Activated naive CD8-positive, alpha-beta T cell treated with anti-CD3 and anti-CD28 coated beads for 36 hours (primary cell): Measurements from ENCODE around the gene NDUFAF3. TPM values are rescaled to one million over a fixed set of nuclear protein-coding genes. Genes with fewer than 3 reads are reported as not detected.

Source experiments
- DNase-seq: peaks from one replicate; pipeline ENCODE4 v3.0.0; 2021
- H3K27ac Mint-ChIP-seq: one replicate; pipeline ENCODE4 v1.8.0; 2022; ENCODE audit warnings: mild to moderate bottlenecking, moderate library complexity, mixed read lengths
- H3K27me3 Mint-ChIP-seq: one replicate; pipeline ENCODE4 v1.8.0; 2022; ENCODE audit warnings: mild to moderate bottlenecking, mixed read lengths
- H3K36me3 Mint-ChIP-seq: one replicate; pipeline ENCODE4 v1.8.0; 2021; ENCODE audit warnings: mild to moderate bottlenecking, mixed read lengths
- H3K4me1 Mint-ChIP-seq: one replicate; pipeline ENCODE4 v1.8.0; 2021; ENCODE audit warnings: mixed read lengths
- H3K4me3 Mint-ChIP-seq: one replicate; pipeline ENCODE4 v1.8.0; 2022; ENCODE audit warnings: mild to moderate bottlenecking, moderate library complexity, mixed read lengths
- H3K9me3 Mint-ChIP-seq: one replicate; pipeline ENCODE4 v1.8.0; 2022; ENCODE audit warnings: mixed read lengths
- total RNA-seq, 2 experiments: library from RNA; stranded (reverse); gene quantifications; one replicate each; pipeline ENCODE4 v1.2.3, GENCODE V29; 2021

NDUFAF3 gene, protein sequence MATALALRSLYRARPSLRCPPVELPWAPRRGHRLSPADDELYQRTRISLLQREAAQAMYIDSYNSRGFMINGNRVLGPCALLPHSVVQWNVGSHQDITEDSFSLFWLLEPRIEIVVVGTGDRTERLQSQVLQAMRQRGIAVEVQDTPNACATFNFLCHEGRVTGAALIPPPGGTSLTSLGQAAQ
- total RNA-seq, result 10 to 100 TPM; 82.0 to 82.5 TPM

DNA sequence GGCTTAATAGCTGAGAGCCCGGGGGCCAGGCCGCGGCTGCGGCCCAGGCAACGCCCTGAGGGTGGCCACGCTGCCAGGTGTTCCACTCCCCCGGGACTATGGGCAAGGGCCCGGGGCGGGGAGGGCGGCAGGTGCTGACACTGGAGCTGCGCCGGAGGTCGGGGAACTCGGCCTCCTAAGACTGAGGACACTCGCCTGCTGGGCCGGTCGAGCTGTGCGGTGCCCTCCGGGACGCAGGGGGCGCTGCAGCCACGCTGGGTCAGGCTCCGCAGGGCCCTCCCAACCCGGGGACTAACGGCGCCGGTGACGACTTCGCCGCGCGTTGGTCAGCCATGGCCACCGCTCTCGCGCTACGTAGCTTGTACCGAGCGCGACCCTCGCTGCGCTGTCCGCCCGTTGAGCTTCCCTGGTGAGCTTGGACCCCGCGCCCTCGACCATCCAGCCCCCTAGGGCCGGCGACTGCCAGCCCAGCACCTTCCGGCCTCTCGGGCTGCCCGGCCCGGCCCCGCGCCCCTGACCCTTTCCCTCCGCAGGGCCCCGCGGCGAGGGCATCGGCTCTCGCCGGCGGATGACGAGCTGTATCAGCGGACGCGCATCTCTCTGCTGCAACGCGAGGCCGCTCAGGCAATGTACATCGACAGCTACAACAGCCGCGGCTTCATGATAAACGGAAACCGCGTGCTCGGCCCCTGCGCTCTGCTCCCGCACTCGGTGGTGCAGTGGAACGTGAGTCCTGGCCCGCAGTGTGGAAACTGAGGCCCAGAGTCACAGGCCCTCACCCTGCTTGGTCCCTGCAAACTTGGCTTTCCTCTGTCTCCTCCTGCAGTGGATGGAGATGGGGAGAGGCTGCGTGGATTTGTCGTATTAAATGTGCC, at the start of gene NDUFAF3:
TSS of gene NDUFAF3 (plus strand) at position 309 of the 875 bp plus-strand sequence. CDS start at position 333, 24 bp downstream.
- Mint-ChIP-seq H3K9me3 (no peaks in the 10 kb centered on the region), H3K27ac (peak within 1 kb of the TSS; percentile 97), H3K27me3 (peaks cover 3% of the 10 kb centered on the region), H3K4me1 (peaks cover 54% of the 10 kb centered on the region), H3K36me3 (peaks cover 35% of the 10 kb centered on the region), H3K4me3 (peak within 1 kb of the TSS; percentile 95)
- peak; percentile 95 for DNase-seq

DNA sequence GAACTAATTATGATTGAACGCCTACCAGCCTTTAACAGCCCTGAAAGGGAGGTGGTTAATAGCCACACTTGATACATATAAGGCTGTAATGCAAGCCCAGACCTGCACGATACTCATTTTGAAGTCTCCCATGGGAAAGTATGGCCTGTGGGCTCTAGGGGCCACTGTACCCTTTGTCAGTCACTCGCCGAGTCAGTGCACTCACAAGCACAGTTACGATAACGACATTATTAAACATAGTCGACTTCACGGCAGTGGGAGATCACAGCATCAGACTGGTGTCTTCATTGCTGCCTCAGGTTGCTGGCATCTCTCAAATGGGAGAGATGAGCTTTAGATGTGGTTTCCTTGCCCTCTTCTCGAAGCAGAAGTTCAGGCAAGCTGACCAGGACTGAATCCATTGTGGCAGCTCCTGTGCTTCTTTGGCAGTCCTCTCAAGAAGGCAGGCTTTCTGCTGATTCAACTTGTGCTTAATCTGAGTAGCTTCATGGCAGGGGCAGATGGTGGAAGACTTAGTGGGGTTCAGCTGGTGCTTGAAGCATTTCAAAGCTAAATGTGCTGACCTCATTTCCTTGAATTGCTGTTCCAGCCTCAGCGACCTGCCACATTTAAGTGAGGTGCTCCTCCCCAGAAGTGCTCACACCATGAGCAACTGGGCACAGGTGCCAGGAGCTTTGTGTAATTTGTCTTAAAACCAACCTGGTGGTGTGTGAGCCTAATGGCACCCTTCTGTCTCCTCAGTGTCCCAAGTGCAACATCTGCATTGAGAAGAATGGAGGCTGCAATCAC, 47.7 kb upstream of the NDUFAF3 start:
- no peaks in the 10 kb centered on the region for H3K9me3 Mint-ChIP-seq
- H3K36me3 Mint-ChIP-seq, result peaks cover 12% of the 10 kb centered on the region
- no peaks in the 10 kb centered on the region for H3K27me3 Mint-ChIP-seq
- no peak for DNase-seq
- no peaks in the 10 kb centered on the region for H3K4me1 Mint-ChIP-seq
- no peak overlapping the region for H3K27ac Mint-ChIP-seq
- H3K4me3 Mint-ChIP-seq, result no peak overlapping the region

DNA sequence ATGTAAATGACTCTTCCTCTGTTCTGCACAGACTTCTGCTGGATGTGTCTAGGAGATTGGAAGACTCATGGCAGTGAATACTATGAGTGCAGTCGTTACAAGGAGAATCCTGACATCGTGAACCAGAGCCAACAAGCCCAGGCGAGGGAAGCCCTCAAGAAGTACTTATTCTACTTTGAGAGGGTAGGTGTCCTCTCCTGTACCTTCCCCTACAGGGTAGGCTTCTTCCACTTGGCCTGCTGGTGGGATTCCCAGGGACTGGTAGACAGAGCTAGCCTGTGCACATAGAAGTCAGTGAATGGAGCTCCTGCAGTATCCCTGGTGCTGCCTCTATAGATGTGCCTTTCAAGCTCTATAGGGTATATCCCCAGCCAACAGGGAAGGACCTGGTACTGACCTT, 42.5 kb upstream of the NDUFAF3 start:
- Mint-ChIP-seq H3K36me3 (peaks cover 5% of the 10 kb centered on the region), H3K27me3 (no peaks in the 10 kb centered on the region), H3K27ac (no peak overlapping the region), H3K4me3 (no peak overlapping the region), H3K4me1 (peaks cover 1% of the 10 kb centered on the region), H3K9me3 (no peaks in the 10 kb centered on the region)
- DNase-seq, result no peak

DNA sequence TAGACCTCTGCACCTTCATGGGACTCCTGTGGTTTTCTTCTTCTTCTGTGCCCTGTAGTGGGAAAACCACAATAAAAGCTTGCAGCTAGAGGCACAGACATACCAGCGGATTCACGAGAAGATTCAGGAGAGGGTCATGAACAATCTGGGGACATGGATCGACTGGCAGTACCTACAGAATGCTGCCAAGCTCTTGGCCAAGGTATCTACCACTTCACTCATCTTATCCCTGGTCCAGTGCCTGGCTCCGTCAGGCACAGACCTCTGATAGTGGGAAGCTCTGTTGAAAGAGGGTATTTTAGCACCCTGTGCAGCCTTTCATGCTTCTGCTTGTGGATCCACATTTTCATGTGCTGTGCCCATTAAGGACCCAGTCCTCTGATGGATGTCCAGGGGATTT, 41.6 kb upstream of the NDUFAF3 start:
- Mint-ChIP-seq H3K27me3 (no peaks in the 10 kb centered on the region), H3K9me3 (no peaks in the 10 kb centered on the region), H3K27ac (no peak overlapping the region), H3K4me3 (no peak overlapping the region), H3K4me1 (peaks cover 1% of the 10 kb centered on the region), H3K36me3 (peaks cover 5% of the 10 kb centered on the region)
- no peak for DNase-seq

DNA sequence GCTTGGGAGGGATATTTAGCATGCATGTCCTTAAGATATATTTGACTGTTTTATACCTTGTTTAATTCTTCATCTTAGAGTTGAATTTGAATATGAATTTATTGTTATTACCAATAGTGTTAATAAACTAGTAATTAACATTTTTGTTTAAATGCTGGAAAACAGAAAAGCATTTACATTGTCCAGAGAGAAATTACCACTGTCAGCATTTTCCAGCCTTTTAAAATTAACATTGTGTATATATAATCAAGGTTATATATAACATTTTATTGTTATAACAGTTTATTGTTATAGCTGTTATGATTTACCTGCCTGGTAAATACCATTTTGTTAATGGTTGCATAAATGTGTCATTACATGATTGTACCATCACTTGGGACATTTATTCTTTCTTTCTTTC, 39.9 kb upstream of the NDUFAF3 start:
- no peaks in the 10 kb centered on the region for H3K27me3 Mint-ChIP-seq
- H3K27ac Mint-ChIP-seq, result no peak overlapping the region
- H3K9me3 Mint-ChIP-seq, result no peaks in the 10 kb centered on the region
- DNase-seq, result no peak
- H3K36me3 Mint-ChIP-seq, result peaks cover 7% of the 10 kb centered on the region
- H3K4me3 Mint-ChIP-seq, result no peak overlapping the region
- H3K4me1 Mint-ChIP-seq, result peaks cover 8% of the 10 kb centered on the region

DNA sequence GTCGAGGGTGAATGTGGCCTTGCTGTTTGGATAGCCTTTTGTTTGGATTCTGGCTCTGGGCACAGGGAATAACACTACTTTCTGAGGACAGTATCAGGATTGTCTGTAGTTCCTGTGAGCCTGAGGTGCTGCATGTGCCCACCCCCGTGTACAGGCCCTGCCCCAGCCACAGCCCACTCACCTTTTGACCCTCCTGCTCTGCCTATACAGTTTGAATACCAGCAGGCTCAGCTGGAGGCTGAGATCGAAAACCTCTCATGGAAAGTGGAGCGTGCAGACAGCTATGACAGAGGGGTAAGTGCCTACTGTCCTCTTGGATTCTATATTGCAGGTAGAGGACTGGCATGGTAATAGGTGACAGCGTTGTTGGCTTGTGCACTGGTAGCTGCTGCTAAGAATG, 39.2 kb upstream of the NDUFAF3 start:
- peaks cover 7% of the 10 kb centered on the region for H3K36me3 Mint-ChIP-seq
- H3K4me3 Mint-ChIP-seq, result no peak overlapping the region
- H3K27ac Mint-ChIP-seq, result peak overlapping the region; percentile 18
- H3K4me1 Mint-ChIP-seq, result peaks cover 10% of the 10 kb centered on the region
- DNase-seq, result no peak
- H3K27me3 Mint-ChIP-seq, result no peaks in the 10 kb centered on the region
- H3K9me3 Mint-ChIP-seq, result no peaks in the 10 kb centered on the region

DNA sequence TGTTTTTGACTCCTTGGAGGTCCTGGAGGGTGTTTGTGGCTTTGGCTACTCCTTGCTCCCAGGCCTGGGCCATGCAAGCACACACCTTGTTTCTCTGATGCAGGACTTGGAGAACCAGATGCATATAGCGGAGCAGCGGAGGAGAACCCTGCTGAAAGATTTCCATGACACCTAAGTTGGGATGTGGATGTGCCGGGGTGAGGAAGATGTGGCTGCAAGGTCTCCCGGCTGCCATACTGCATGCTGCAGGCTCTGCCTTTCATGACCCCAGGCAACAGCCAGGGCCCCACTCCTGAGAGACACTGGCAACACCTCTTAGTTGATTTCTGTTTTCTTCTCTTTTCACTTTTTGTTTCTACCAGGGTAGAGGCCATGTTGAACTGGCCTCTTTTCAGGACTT, 38.8 kb upstream of the NDUFAF3 start:
- Mint-ChIP-seq H3K4me1 (peaks cover 13% of the 10 kb centered on the region), H3K36me3 (peaks cover 7% of the 10 kb centered on the region), H3K27ac (peak overlapping the region; percentile 18), H3K27me3 (no peaks in the 10 kb centered on the region), H3K4me3 (no peak overlapping the region), H3K9me3 (no peaks in the 10 kb centered on the region)
- DNase-seq, result no peak

DNA sequence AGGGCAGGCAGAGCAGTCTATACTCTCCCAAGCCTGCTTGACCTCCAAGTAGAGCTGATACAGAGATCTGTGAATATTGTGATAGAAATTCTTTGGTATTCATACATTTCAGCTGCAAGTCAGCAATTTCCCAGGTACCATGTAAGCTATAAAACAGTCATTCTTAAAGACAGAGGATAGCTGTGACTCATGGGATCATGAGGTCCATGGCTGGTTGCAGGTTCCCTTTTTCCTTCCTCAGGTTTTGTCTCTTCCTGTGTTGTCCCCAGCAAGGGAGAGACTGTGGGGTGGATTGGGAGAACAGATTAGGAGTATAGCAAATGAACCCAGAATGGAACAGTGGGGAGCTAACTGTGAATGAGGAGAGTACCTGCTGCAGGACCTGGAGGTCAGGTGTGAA, 37.3 kb upstream of the NDUFAF3 start:
- H3K27me3 Mint-ChIP-seq, result no peaks in the 10 kb centered on the region
- no peaks in the 10 kb centered on the region for H3K9me3 Mint-ChIP-seq
- no peak overlapping the region for H3K4me3 Mint-ChIP-seq
- H3K36me3 Mint-ChIP-seq, result peaks cover 8% of the 10 kb centered on the region
- no peak overlapping the region for H3K27ac Mint-ChIP-seq
- DNase-seq, result no peak
- H3K4me1 Mint-ChIP-seq, result peaks cover 24% of the 10 kb centered on the region

GRCh38 chr3:48985831-48986376, 36.0 kb upstream of the NDUFAF3 start:
- Mint-ChIP-seq H3K4me3 (no peak overlapping the region), H3K36me3 (peaks cover 8% of the 10 kb centered on the region), H3K27ac (no peak overlapping the region), H3K27me3 (no peaks in the 10 kb centered on the region), H3K4me1 (peaks cover 24% of the 10 kb centered on the region), H3K9me3 (no peaks in the 10 kb centered on the region)
- DNase-seq, result no peak

GRCh38 chr3:48989126-48989795, 32.7 kb upstream of the NDUFAF3 start:
- H3K27me3 Mint-ChIP-seq, result no peaks in the 10 kb centered on the region
- peak overlapping the region; percentile 88 for H3K4me3 Mint-ChIP-seq
- H3K4me1 Mint-ChIP-seq, result peaks cover 43% of the 10 kb centered on the region
- peaks cover 6% of the 10 kb centered on the region for H3K36me3 Mint-ChIP-seq
- peak overlapping the region; percentile 91 for H3K27ac Mint-ChIP-seq
- DNase-seq, result no peak
- no peaks in the 10 kb centered on the region for H3K9me3 Mint-ChIP-seq

DNA sequence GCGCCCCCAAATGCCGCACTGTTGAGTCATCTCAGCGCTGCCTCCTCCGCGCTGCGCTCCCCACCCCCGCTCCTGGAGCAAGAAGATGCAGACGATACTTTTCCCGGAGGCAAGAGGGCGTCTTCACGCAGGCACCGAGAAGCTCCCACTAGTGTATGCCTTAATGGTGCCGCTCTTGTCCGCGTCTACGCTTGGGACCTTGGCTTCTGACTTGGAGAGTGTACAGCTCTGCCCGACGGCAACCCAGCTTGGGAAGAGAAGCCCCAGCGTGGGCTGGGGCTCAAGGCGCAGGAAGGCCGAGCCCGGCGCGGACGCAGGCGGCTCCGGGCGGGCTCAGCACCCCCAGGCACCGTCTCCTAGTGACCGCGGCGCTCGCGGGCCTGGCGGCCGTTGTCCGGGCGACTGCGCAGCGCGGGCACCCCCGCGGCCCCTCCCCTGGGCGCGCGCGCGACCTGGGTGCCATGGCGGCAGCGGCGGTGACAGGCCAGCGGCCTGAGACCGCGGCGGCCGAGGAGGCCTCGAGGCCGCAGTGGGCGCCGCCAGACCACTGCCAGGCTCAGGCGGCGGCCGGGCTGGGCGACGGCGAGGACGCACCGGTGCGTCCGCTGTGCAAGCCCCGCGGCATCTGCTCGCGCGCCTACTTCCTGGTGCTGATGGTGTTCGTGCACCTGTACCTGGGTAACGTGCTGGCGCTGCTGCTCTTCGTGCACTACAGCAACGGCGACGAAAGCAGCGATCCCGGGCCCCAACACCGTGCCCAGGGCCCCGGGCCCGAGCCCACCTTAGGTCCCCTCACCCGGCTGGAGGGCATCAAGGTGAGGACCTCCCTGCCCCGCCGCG, 31.9 kb upstream of the NDUFAF3 start, which contains the start of gene P4HTM:
TSS of gene P4HTM (plus strand) at position 446 of the 840 bp plus-strand sequence. CDS start at position 462, 16 bp downstream.
- peak; percentile 90 for DNase-seq
- H3K9me3 Mint-ChIP-seq, result no peaks in the 10 kb centered on the region

DNA sequence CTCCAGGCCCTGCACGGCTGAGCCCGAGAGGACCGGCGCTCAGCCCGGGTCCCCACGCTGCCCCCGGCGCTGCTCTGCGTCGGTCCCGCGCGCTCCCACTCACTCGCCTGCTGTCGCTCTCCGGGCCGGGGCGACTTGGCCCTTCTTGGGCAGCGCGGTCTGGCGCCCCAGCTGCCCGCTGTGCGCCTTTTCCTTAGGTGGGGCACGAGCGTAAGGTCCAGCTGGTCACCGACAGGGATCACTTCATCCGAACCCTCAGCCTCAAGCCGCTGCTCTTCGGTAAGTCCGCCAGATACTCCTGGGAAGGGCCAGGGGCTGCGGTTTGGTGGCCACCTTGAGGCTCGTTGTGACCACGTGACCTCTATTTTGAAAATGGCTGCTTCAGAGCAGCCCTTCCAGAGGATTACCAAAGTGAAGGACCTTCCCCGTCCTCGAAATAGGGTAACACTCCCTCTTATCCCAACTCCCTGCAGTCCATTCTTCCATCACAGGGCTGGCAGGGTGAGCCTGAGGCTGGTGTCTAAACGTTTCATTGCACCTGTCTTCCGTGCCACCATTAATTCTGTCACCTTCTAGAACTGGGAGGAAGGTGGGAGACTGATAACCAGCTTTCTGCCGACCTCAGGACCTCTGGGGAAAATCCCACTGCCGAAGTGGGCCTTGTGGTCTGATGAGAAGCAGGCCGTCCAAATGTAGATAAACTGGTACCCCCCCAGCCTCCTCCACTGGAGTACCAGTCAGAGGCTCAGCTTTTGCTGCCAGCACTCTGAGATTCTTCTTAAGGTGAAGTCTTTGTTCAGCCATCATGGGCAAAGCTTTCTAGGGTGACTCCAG, 31.1 kb upstream of the NDUFAF3 start:
- peak overlapping the region; percentile 91 for H3K4me3 Mint-ChIP-seq
- no peaks in the 10 kb centered on the region for H3K9me3 Mint-ChIP-seq
- H3K4me1 Mint-ChIP-seq, result peaks cover 49% of the 10 kb centered on the region
- DNase-seq, result peak; percentile 49
- peak overlapping the region; percentile 93 for H3K27ac Mint-ChIP-seq
- H3K27me3 Mint-ChIP-seq, result no peaks in the 10 kb centered on the region
- H3K36me3 Mint-ChIP-seq, result peaks cover 6% of the 10 kb centered on the region

More for the DNA sequence above, 31.9 kb upstream of the NDUFAF3 start, which contains the start of gene P4HTM:
- H3K27me3 Mint-ChIP-seq, result no peaks in the 10 kb centered on the region
- H3K27ac Mint-ChIP-seq, result peak within 1 kb of the TSS; percentile 93
- peaks cover 6% of the 10 kb centered on the region for H3K36me3 Mint-ChIP-seq
- H3K4me1 Mint-ChIP-seq, result peaks cover 47% of the 10 kb centered on the region
- peak within 1 kb of the TSS; percentile 91 for H3K4me3 Mint-ChIP-seq
